Type B pancreatic cell (in vitro differentiated cells): Measurements from ENCODE around the gene STK17A. TPM values are rescaled to one million over a fixed set of nuclear protein-coding genes. Genes with fewer than 3 reads are reported as not detected.

Source experiments
- DNase-seq: peaks from one replicate; pipeline ENCODE4 v3.0.0; 2021; ENCODE audit warnings: mixed read lengths; ENCODE audit not compliant: unreplicated experiment; ENCODE audit errors: extremely low spot score
- H3K27ac Mint-ChIP-seq: 2 replicates; pipeline ENCODE4 v1.8.0; 2021; ENCODE audit warnings: mild to moderate bottlenecking, mixed read lengths
- H3K27me3 Mint-ChIP-seq: 2 replicates; pipeline ENCODE4 v1.8.0; 2021; ENCODE audit warnings: mixed read lengths
- H3K36me3 Mint-ChIP-seq: 2 replicates; pipeline ENCODE4 v1.8.0; 2021; ENCODE audit warnings: mixed read lengths
- H3K4me1 Mint-ChIP-seq: one replicate; pipeline ENCODE4 v1.8.0; 2021; ENCODE audit warnings: mixed read lengths; ENCODE audit not compliant: unreplicated experiment
- H3K4me3 Mint-ChIP-seq: 2 replicates; pipeline ENCODE4 v1.8.0; 2021; ENCODE audit warnings: mild to moderate bottlenecking, mixed read lengths
- H3K9me3 Mint-ChIP-seq: 2 replicates; pipeline ENCODE4 v1.8.0; 2021; ENCODE audit warnings: mixed read lengths
- total RNA-seq: library from RNA; stranded (reverse); gene quantifications from 2 replicates; pipeline ENCODE4 v1.2.1, GENCODE V29; 2021; ENCODE audit warnings: low replicate concordance
- TF ChIP-seq, protein P1 (sequence below): fragments of 200-600 bp; sonication (generic); conservative IDR thresholded peaks from 2 replicates; pipeline ENCODE4 v1.5.0; 2021; ENCODE audit warnings: antibody characterized with exemption, mild to moderate bottlenecking

STK17A gene
- total RNA-seq, 1 donor from 2014 or later = 11.0 TPM

DNA sequence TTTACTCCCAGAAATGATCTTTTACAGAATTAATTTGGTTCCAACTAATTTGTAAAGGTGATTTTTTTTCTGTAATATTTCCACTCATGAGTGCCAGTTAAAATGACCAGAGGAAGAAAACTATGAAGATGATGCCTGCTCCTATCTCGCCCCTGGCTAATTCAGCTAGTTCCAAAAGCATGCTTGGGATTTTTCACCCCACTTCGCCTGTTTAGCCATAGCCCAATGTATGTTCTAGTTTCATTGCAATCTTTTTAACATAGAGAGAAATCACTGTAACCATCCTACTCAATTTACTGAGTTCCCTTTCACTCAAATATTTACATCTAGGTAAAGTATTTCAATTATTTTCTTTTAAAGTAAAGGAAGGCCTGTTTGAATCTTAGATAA lies 23.0 kb upstream of the STK17A start:
- TF ChIP-seq, protein P1, sequence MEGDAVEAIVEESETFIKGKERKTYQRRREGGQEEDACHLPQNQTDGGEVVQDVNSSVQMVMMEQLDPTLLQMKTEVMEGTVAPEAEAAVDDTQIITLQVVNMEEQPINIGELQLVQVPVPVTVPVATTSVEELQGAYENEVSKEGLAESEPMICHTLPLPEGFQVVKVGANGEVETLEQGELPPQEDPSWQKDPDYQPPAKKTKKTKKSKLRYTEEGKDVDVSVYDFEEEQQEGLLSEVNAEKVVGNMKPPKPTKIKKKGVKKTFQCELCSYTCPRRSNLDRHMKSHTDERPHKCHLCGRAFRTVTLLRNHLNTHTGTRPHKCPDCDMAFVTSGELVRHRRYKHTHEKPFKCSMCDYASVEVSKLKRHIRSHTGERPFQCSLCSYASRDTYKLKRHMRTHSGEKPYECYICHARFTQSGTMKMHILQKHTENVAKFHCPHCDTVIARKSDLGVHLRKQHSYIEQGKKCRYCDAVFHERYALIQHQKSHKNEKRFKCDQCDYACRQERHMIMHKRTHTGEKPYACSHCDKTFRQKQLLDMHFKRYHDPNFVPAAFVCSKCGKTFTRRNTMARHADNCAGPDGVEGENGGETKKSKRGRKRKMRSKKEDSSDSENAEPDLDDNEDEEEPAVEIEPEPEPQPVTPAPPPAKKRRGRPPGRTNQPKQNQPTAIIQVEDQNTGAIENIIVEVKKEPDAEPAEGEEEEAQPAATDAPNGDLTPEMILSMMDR = no peak
- H3K4me1 Mint-ChIP-seq = no peaks in the 10 kb centered on the region
- H3K9me3 Mint-ChIP-seq = no peaks in the 10 kb centered on the region
- H3K27ac Mint-ChIP-seq = no peak overlapping the region
- no peaks in the 10 kb centered on the region for H3K36me3 Mint-ChIP-seq
- no peak overlapping the region for H3K4me3 Mint-ChIP-seq
- peaks cover 19% of the 10 kb centered on the region for H3K27me3 Mint-ChIP-seq
- DNase-seq = no peak

DNA sequence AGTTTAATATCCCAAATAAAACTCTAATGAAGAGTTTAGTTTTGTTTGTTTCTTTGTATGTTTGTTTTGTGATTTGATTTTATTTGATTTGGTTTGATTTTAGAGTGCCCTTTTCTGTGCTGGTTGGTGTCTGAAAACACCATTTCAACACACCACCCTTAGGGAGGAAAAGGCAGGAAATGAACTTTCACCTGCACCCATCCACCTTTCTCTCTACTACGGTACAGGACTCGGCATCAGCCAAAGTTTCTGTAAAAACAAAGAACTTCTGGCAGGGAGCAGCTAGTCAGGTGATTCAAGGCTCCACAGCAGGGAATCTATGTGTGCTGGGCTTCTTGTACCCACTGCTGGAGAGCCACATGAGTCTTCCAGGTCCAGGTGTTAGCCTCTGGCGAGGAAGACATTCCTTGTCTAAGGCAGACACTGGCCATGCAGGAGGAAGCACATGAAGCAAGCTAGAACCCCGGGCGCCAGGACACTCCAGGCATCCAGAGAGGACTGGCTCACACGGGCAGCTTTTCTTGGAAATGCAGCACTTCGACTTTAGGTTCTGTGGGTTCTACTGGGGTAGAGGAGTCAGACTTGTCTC lies 22.1 kb upstream of the STK17A start:
- DNase-seq = no peak
- no peak overlapping the region for H3K27ac Mint-ChIP-seq
- H3K9me3 Mint-ChIP-seq = no peaks in the 10 kb centered on the region
- no peaks in the 10 kb centered on the region for H3K36me3 Mint-ChIP-seq
- peaks cover 15% of the 10 kb centered on the region for H3K27me3 Mint-ChIP-seq
- H3K4me3 Mint-ChIP-seq = no peak overlapping the region
- TF ChIP-seq, protein P1 = no peak
- no peaks in the 10 kb centered on the region for H3K4me1 Mint-ChIP-seq

DNA sequence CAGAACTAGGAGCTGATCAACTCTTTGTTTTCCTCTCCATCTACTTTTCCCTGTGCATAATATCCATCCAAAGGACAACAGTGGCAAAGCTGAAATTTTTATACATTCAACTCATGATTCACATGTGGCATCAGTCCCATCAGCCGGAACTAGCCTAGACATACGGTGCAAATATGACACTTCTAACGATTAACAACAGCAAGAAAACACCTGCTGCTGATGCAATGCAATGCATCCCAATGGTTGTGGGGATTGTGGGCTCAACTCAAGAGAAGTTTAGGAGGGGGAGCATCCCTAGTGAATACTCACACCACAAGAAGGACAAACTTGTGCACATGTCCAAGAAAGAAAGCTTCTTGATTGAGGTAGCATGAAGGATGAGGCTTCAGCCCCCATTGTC lies 20.5 kb upstream of the STK17A start:
- no peak for DNase-seq
- H3K27me3 Mint-ChIP-seq = peaks cover 11% of the 10 kb centered on the region
- H3K9me3 Mint-ChIP-seq = no peaks in the 10 kb centered on the region
- H3K27ac Mint-ChIP-seq = no peak overlapping the region
- no peaks in the 10 kb centered on the region for H3K4me1 Mint-ChIP-seq
- H3K36me3 Mint-ChIP-seq = no peaks in the 10 kb centered on the region
- TF ChIP-seq, protein P1 = no peak
- H3K4me3 Mint-ChIP-seq = no peak overlapping the region

DNA sequence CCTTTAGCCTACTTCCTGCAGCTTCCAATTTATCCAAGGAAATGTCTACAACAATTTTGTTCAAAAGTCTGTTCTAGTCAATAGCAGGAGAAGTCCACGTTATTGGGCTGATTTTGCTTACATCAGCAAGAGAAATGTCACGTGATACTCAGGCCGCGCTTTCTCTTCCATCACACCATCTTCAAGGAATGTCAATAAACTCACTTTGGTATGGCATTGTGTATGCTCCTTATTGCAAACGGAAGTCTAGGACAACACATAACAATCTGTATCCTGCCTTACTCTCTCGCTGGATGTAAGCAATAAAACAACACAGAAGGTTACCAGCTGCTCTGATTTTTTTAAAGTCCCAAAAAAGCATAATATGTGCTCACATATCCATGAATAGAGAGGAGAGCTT lies 17.1 kb upstream of the STK17A start:
- no peaks in the 10 kb centered on the region for H3K36me3 Mint-ChIP-seq
- H3K27me3 Mint-ChIP-seq = peaks cover 11% of the 10 kb centered on the region
- no peak overlapping the region for H3K27ac Mint-ChIP-seq
- TF ChIP-seq, protein P1 = no peak
- peaks cover 4% of the 10 kb centered on the region for H3K9me3 Mint-ChIP-seq
- no peak for DNase-seq
- H3K4me3 Mint-ChIP-seq = no peak overlapping the region
- H3K4me1 Mint-ChIP-seq = no peaks in the 10 kb centered on the region

DNA sequence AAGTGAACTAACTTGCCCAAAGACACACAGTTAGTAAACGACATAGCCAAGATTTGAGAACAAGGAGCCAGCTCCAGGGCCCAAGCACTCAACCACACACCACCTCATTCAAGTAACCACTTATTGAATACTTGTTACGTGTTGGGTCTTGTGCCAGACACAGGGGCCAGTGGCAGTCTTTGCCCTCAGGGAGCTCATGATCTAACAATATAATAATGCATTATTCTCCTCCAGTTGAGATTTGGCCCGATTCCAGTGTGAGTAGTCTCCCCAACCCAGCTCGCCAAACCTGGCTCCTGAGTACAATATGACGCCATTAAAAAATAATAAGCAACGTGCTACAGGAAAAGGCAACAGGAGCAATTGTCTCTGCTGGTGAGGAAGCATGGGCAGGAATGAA lies 14.4 kb upstream of the STK17A start:
- Mint-ChIP-seq H3K27ac (peak overlapping the region; percentile 50), H3K4me1 (no peaks in the 10 kb centered on the region), H3K36me3 (no peaks in the 10 kb centered on the region), H3K9me3 (peaks cover 4% of the 10 kb centered on the region), H3K4me3 (no peak overlapping the region), H3K27me3 (no peaks in the 10 kb centered on the region)
- TF ChIP-seq, protein P1 = no peak
- DNase-seq = no peak

DNA sequence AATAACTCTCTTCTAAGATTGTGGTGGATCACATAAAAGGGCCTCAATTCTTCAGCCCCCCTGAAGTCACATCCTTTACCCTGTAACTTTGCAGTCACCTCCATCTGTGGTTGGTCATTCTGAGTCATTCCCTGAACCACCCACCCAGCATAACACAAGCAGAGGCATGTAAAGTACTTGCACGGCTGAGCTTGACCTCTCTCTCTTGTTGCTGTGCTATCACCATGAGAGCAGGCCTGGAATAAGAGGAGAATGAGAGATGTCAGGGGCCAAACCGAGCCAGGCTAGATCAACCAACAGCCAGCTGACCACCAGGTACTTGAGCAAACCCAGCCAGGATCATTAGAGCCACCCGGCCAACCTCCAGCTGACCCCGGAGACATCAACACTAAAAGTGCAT lies 13.5 kb upstream of the STK17A start:
- peaks cover 4% of the 10 kb centered on the region for H3K9me3 Mint-ChIP-seq
- no peaks in the 10 kb centered on the region for H3K36me3 Mint-ChIP-seq
- H3K27me3 Mint-ChIP-seq = no peaks in the 10 kb centered on the region
- TF ChIP-seq, protein P1 = no peak
- DNase-seq = no peak
- no peaks in the 10 kb centered on the region for H3K4me1 Mint-ChIP-seq
- no peak overlapping the region for H3K4me3 Mint-ChIP-seq
- H3K27ac Mint-ChIP-seq = no peak overlapping the region
